C4-2B (cell line): ENCODE data around the gene ASB14.
"Not testable (repeated sequence)": the region's sequence is repeated elsewhere in the genome, so short reads cannot be mapped to it uniquely, and the experiment has no call there.

ENCODE experiments used
- H3K27ac ChIP-seq: fragments of 450-650 bp; 2 replicates; pipeline ENCODE4 v1.5.1; 2017
- CTCF ChIP-seq: fragments of 450-650 bp; conservative IDR thresholded peaks from 2 replicates; pipeline ENCODE4 v1.5.1; 2017; ENCODE audit warnings: mild to moderate bottlenecking
- ZFX ChIP-seq: fragments of 450-650 bp; IDR thresholded peaks from 2 replicates; pipeline ENCODE4 v1.6.1; 2017

ASB14 gene

GRCh38 chr3:57292159-57292896, at the start of gene ASB14:
ASB14 (minus strand) TSS chr3:57292685; CDS start chr3:57292033, 652 bp downstream.
- H3K27ac ChIP-seq: no peak within 1 kb of the TSS
- TF ChIP-seq CTCF (no peak), ZFX (no peak)

- H3K27ac ChIP-seq: not testable (repeated sequence)
Observed at GRCh38 chr3:57339071-57339642, 46.7 kb upstream of the ASB14 start.

- H3K27ac ChIP-seq: not testable (repeated sequence)
Observed at GRCh38 chr3:57338272-57339070, 46.0 kb upstream of the ASB14 start.

GRCh38 chr3:57335283-57335938, 42.9 kb upstream of the ASB14 start:
- TF ChIP-seq CTCF (no peak), ZFX (no peak)

GRCh38 chr3:57331078-57331610, 38.7 kb upstream of the ASB14 start:
- H3K27ac ChIP-seq: no peak overlapping the region
- TF ChIP-seq CTCF (no peak), ZFX (no peak)

More at GRCh38 chr3:57335283-57335938, 42.9 kb upstream of the ASB14 start:
- H3K27ac ChIP-seq: no peak overlapping the region

GRCh38 chr3:57326498-57326897, 34.0 kb upstream of the ASB14 start:
- not testable (repeated sequence) for H3K27ac ChIP-seq

GRCh38 chr3:57314204-57314603, 21.7 kb upstream of the ASB14 start:
- H3K27ac ChIP-seq: no peak overlapping the region
- TF ChIP-seq ZFX: no peak
- no peak for TF ChIP-seq CTCF

- H3K27ac ChIP-seq: no peak overlapping the region
- no peak for TF ChIP-seq CTCF
- no peak for TF ChIP-seq ZFX
Observed at GRCh38 chr3:57309769-57310360, 17.4 kb upstream of the ASB14 start.

GRCh38 chr3:57303520-57303919, 11.0 kb upstream of the ASB14 start:
- not testable (repeated sequence) for H3K27ac ChIP-seq
